Mesodermal cell (in vitro differentiated cells): ENCODE measurements around the gene DHX16.

Experiments used
- H3K27ac ChIP-seq: 2 replicates; pipeline ENCODE4 v1.7.0; 2013; ENCODE audit warnings: mild to moderate bottlenecking, low read depth, low read length, moderate library complexity; ENCODE audit not compliant: severe bottlenecking
- H3K36me3 ChIP-seq: 2 replicates; pipeline ENCODE4 v1.7.1; 2013; ENCODE audit warnings: mild to moderate bottlenecking, low read length, moderate library complexity; ENCODE audit not compliant: control insufficient read depth, insufficient read depth
- H3K4me1 ChIP-seq: one replicate; pipeline ENCODE4 v1.7.1; 2013; ENCODE audit warnings: mild to moderate bottlenecking, low read length; ENCODE audit not compliant: insufficient read depth, control insufficient read depth, poor library complexity, severe bottlenecking
- H3K4me3 ChIP-seq: 2 replicates; pipeline ENCODE4 v1.7.0; 2013; ENCODE audit warnings: low read length, control low read depth, mild to moderate bottlenecking; ENCODE audit not compliant: insufficient read depth, poor library complexity, severe bottlenecking; ENCODE audit errors: extremely low read depth
- H3K9me3 ChIP-seq: 2 replicates; pipeline ENCODE4 v1.7.1; 2013; ENCODE audit warnings: mild to moderate bottlenecking, low read length, moderate library complexity; ENCODE audit not compliant: control insufficient read depth
- WGBS, 2 experiments: methylation state at CpG; one replicate each; pipeline ENCODE4 v1.1.5; 2013; ENCODE audit warnings: missing lambda C conversion rate in 2 of 2; ENCODE audit not compliant: insufficient coverage in 2 of 2; 5-methylcytosine and 5-hydroxymethylcytosine counted together

DHX16 gene

GRCh38 chr6:30619561-30619960 lies 53.2 kb downstream of the DHX16 start:
- no peak overlapping the region for H3K4me3 ChIP-seq
- no peak overlapping the region for H3K27ac ChIP-seq
- peaks cover 1% of the 10 kb centered on the region for H3K4me1 ChIP-seq
- peaks cover 64% of the 10 kb centered on the region for H3K36me3 ChIP-seq
- no peaks in the 10 kb centered on the region for H3K9me3 ChIP-seq
- 99 to 100% methylated on average over 9 to 11 of the region's 11 CpGs for WGBS, 2 experiments

GRCh38 chr6:30618270-30618797 lies 54.5 kb downstream of the DHX16 start:
- Histone ChIP-seq H3K36me3 (peaks cover 64% of the 10 kb centered on the region), H3K4me3 (peak overlapping the region; percentile 84), H3K9me3 (no peaks in the 10 kb centered on the region), H3K4me1 (peaks cover 13% of the 10 kb centered on the region), H3K27ac (peak overlapping the region; percentile 99)
- WGBS, 2 experiments, result 40 to 46% methylated on average over 3 of the region's 8 CpGs

GRCh38 chr6:30617565-30618269 lies 55.1 kb downstream of the DHX16 start, which contains the start of gene MRPS18B:
Gene MRPS18B, plus strand, starts transcription at chr6:30617840. Its CDS starts 26 bp downstream, at chr6:30617866.
- peaks cover 63% of the 10 kb centered on the region for H3K36me3 ChIP-seq
- H3K9me3 ChIP-seq, result no peaks in the 10 kb centered on the region
- peak within 1 kb of the TSS; percentile 84 for H3K4me3 ChIP-seq
- peak within 1 kb of the TSS; percentile 99 for H3K27ac ChIP-seq
- peaks cover 18% of the 10 kb centered on the region for H3K4me1 ChIP-seq
- WGBS, 2 experiments, result 0% methylated on average over 28 to 29 of the region's 34 CpGs

- 0 to 1% methylated on average over 29 to 35 of the region's 40 CpGs for WGBS, 2 experiments
- Histone ChIP-seq H3K4me3 (peak within 1 kb of the TSS; percentile 84), H3K36me3 (peaks cover 56% of the 10 kb centered on the region)
Observed at GRCh38 chr6:30616811-30617564, 55.8 kb downstream of the DHX16 start, which contains the start of gene PPP1R10. Gene PPP1R10, minus strand, starts transcription at chr6:30617243. Its CDS starts 7,299 bp downstream, at chr6:30609944.

GRCh38 chr6:30615958-30616810 lies 56.6 kb downstream of the DHX16 start:
- no peaks in the 10 kb centered on the region for H3K9me3 ChIP-seq
- peak overlapping the region; percentile 99 for H3K27ac ChIP-seq
- peak overlapping the region; percentile 84 for H3K4me3 ChIP-seq
- WGBS, 2 experiments, result 0% methylated on average over 3 to 5 of the region's 10 CpGs
- H3K36me3 ChIP-seq, result peaks cover 53% of the 10 kb centered on the region
- peaks cover 18% of the 10 kb centered on the region for H3K4me1 ChIP-seq

More at GRCh38 chr6:30616811-30617564, 55.8 kb downstream of the DHX16 start, which contains the start of gene PPP1R10:
- H3K9me3 ChIP-seq, result no peaks in the 10 kb centered on the region
- H3K4me1 ChIP-seq, result peaks cover 18% of the 10 kb centered on the region
- peak within 1 kb of the TSS; percentile 99 for H3K27ac ChIP-seq

GRCh38 chr6:30615219-30615957 lies 57.4 kb downstream of the DHX16 start:
- WGBS, 2 experiments, result 0% methylated on average over 2 to 4 of the region's 10 CpGs
- Histone ChIP-seq H3K36me3 (peaks cover 53% of the 10 kb centered on the region), H3K27ac (peak overlapping the region; percentile 99), H3K9me3 (no peaks in the 10 kb centered on the region), H3K4me3 (peak overlapping the region; percentile 84), H3K4me1 (peaks cover 18% of the 10 kb centered on the region)

- no CpG with 5 or more reads among the region's 6 CpGs for WGBS, 2 experiments
- peaks cover 18% of the 10 kb centered on the region for H3K4me1 ChIP-seq
- peak overlapping the region; percentile 99 for H3K27ac ChIP-seq
- H3K36me3 ChIP-seq, result peaks cover 53% of the 10 kb centered on the region
- peak overlapping the region; percentile 84 for H3K4me3 ChIP-seq
- H3K9me3 ChIP-seq, result no peaks in the 10 kb centered on the region
Observed at GRCh38 chr6:30614843-30615218, 58.0 kb downstream of the DHX16 start.

GRCh38 chr6:30614044-30614842 lies 58.6 kb downstream of the DHX16 start:
- 82 to 95% methylated on average over 3 to 5 of the region's 8 CpGs for WGBS, 2 experiments
- peaks cover 18% of the 10 kb centered on the region for H3K4me1 ChIP-seq
- H3K36me3 ChIP-seq, result peaks cover 53% of the 10 kb centered on the region

GRCh38 chr6:30613251-30614043 lies 59.4 kb downstream of the DHX16 start:
- H3K4me1 ChIP-seq, result peaks cover 18% of the 10 kb centered on the region
- peak overlapping the region; percentile 48 for H3K27ac ChIP-seq
- no peaks in the 10 kb centered on the region for H3K9me3 ChIP-seq
- peak overlapping the region; percentile 84 for H3K4me3 ChIP-seq
- peaks cover 59% of the 10 kb centered on the region for H3K36me3 ChIP-seq

More at GRCh38 chr6:30614044-30614842, 58.6 kb downstream of the DHX16 start:
- Histone ChIP-seq H3K27ac (peak overlapping the region; percentile 99), H3K9me3 (no peaks in the 10 kb centered on the region), H3K4me3 (peak overlapping the region; percentile 84)
